ENCODE measurements around the gene ZBTB20. TPM values are rescaled to one million over a fixed set of nuclear protein-coding genes. Genes with fewer than 3 reads are reported as not detected.

Gene ZBTB20
- total RNA-seq, 3 donors from 2014 or later (not counting 1 experiment from before 2014, with no cell fraction given): 52.7 to 58.3 (median 55.9) TPM

GRCh38 chr3:114743746-114744485 is 403.2 kb downstream of the ZBTB20 start:
- H3K27ac ChIP-seq (ENCODE audit: low read length): no peak overlapping the region
- no peaks in the 10 kb centered on the region for H3K36me3 ChIP-seq (ENCODE audit: control insufficient read depth, insufficient read depth, low read length)
- no peak overlapping the region for H3K27ac Mint-ChIP-seq
- no peaks in the 10 kb centered on the region for H3K9me3 Mint-ChIP-seq
- no peaks in the 10 kb centered on the region for H3K4me1 ChIP-seq (ENCODE audit: control insufficient read depth, insufficient read depth, low read length)
- no peaks in the 10 kb centered on the region for H3K27me3 ChIP-seq (ENCODE audit: control insufficient read depth, insufficient read depth, low read length)
- H3K9me3 ChIP-seq (ENCODE audit: control insufficient read depth, insufficient read depth, low read length): no peaks in the 10 kb centered on the region
- peaks cover 15% of the 10 kb centered on the region in 2 donors for H3K4me1 Mint-ChIP-seq
- no peaks in the 10 kb centered on the region for H3K36me3 Mint-ChIP-seq
- H3K4me3 ChIP-seq (ENCODE audit: low read length): no peak overlapping the region
- 65% methylated on average over 3 of the region's 5 CpGs for WGBS (ENCODE audit: insufficient coverage)
- H3K27me3 Mint-ChIP-seq (ENCODE audit: low read depth in 2 of 2): no peaks in the 10 kb centered on the region
- DNase-seq: no peak
- intact Hi-C loops (cut with micrococcal nuclease): no loop called here
- no peak for TF ChIP-seq CTCF (IDR thresholded peaks at IDR 0.05)
- H3K4me3 Mint-ChIP-seq: no peak overlapping the region
- no peak for ATAC-seq

GRCh38 chr3:114741066-114741465 is 406.0 kb downstream of the ZBTB20 start:
- Histone ChIP-seq H3K27ac (ENCODE audit: low read length) (no peak overlapping the region), H3K4me3 (ENCODE audit: low read length) (no peak overlapping the region), H3K9me3 (ENCODE audit: control insufficient read depth, insufficient read depth, low read length) (no peaks in the 10 kb centered on the region), H3K27me3 (ENCODE audit: control insufficient read depth, insufficient read depth, low read length) (no peaks in the 10 kb centered on the region), H3K4me1 (ENCODE audit: control insufficient read depth, insufficient read depth, low read length) (no peaks in the 10 kb centered on the region), H3K36me3 (ENCODE audit: control insufficient read depth, insufficient read depth, low read length) (no peaks in the 10 kb centered on the region)
- Mint-ChIP-seq H3K36me3 (no peaks in the 10 kb centered on the region), H3K4me1 (peaks cover 2% of the 10 kb centered on the region in 2 donors), H3K27me3 (ENCODE audit: low read depth in 2 of 2) (no peaks in the 10 kb centered on the region), H3K27ac (no peak overlapping the region), H3K4me3 (no peak overlapping the region), H3K9me3 (no peaks in the 10 kb centered on the region)
- no peak for TF ChIP-seq CTCF (IDR thresholded peaks at IDR 0.05)
- ATAC-seq (no peak), DNase-seq (no peak)
- WGBS (ENCODE audit: insufficient coverage): 100% methylated on average over 1 of the region's 1 CpG
- intact Hi-C loops (cut with micrococcal nuclease): no loop called here

- H3K4me1 Mint-ChIP-seq: no peaks in the 10 kb centered on the region
- intact Hi-C loops (cut with micrococcal nuclease): no loop called here
- H3K4me3 ChIP-seq (ENCODE audit: low read length): no peak overlapping the region
- H3K9me3 ChIP-seq (ENCODE audit: control insufficient read depth, insufficient read depth, low read length): no peaks in the 10 kb centered on the region
- DNase-seq (no peak), ATAC-seq (no peak)
- H3K27ac Mint-ChIP-seq: no peak overlapping the region
- no peaks in the 10 kb centered on the region for H3K4me1 ChIP-seq (ENCODE audit: control insufficient read depth, insufficient read depth, low read length)
- no peaks in the 10 kb centered on the region for H3K9me3 Mint-ChIP-seq
- H3K36me3 ChIP-seq (ENCODE audit: control insufficient read depth, insufficient read depth, low read length): no peaks in the 10 kb centered on the region
- H3K36me3 Mint-ChIP-seq: no peaks in the 10 kb centered on the region
- no peak for TF ChIP-seq CTCF (IDR thresholded peaks at IDR 0.05)
- H3K27me3 ChIP-seq (ENCODE audit: control insufficient read depth, insufficient read depth, low read length): no peaks in the 10 kb centered on the region
- no peak overlapping the region for H3K27ac ChIP-seq (ENCODE audit: low read length)
- H3K4me3 Mint-ChIP-seq: no peak overlapping the region
- WGBS (ENCODE audit: insufficient coverage): no CpG with 5 or more reads among the region's 1 CpG
- no peaks in the 10 kb centered on the region for H3K27me3 Mint-ChIP-seq (ENCODE audit: low read depth in 2 of 2)
Observed at GRCh38 chr3:114739627-114740026, 407.5 kb downstream of the ZBTB20 start.

- H3K36me3 ChIP-seq (ENCODE audit: control insufficient read depth, insufficient read depth, low read length): no peaks in the 10 kb centered on the region
- H3K27ac ChIP-seq (ENCODE audit: low read length): no peak overlapping the region
- H3K9me3 ChIP-seq (ENCODE audit: control insufficient read depth, insufficient read depth, low read length): no peaks in the 10 kb centered on the region
- intact Hi-C loops (cut with micrococcal nuclease): no loop called here
- no peaks in the 10 kb centered on the region for H3K4me1 Mint-ChIP-seq
- no peak for TF ChIP-seq CTCF (IDR thresholded peaks at IDR 0.05)
- H3K4me3 Mint-ChIP-seq: no peak overlapping the region
- H3K27me3 Mint-ChIP-seq (ENCODE audit: low read depth in 2 of 2): no peaks in the 10 kb centered on the region
- H3K36me3 Mint-ChIP-seq: no peaks in the 10 kb centered on the region
- H3K4me3 ChIP-seq (ENCODE audit: low read length): no peak overlapping the region
- H3K27me3 ChIP-seq (ENCODE audit: control insufficient read depth, insufficient read depth, low read length): no peaks in the 10 kb centered on the region
- no peaks in the 10 kb centered on the region for H3K4me1 ChIP-seq (ENCODE audit: control insufficient read depth, insufficient read depth, low read length)
- H3K27ac Mint-ChIP-seq: no peak overlapping the region
- WGBS (ENCODE audit: insufficient coverage): 56% methylated on average over 3 of the region's 3 CpGs
- DNase-seq (no peak), ATAC-seq (no peak)
- no peaks in the 10 kb centered on the region for H3K9me3 Mint-ChIP-seq
Observed at GRCh38 chr3:114732353-114732752, 414.7 kb downstream of the ZBTB20 start.
